EH (cell line): ENCODE data around the gene TECTB.
"Not testable (repeated sequence)": the region's sequence is repeated elsewhere in the genome, so short reads cannot be mapped to it uniquely, and the experiment has no call there.

ENCODE experiments used
- DNase-seq: peaks from one replicate; pipeline ENCODE4 v3.0.0-alpha.2; 2015; ENCODE audit warnings: low read depth

TECTB gene

DNA sequence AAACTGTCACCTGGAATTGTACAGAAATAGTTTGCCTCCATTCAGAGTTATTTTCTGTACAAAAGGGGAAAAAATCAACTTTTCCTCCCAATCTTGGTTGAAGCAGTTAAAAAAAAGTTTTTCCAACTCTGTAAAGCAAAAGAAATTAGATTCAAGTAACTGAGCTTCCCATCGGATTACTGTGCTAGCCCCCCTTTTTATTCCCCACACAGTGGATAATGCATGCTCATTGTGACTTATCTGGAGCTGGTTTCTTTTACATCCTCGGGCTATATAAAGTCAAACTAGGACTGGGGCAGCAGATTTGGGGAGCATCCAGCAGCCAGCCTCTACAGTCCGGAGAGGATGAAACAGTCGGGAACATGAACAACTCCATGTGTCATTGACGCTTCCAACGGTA, at the start of gene TECTB:
TECTB (plus strand) TSS at position 301 of the 400 bp plus-strand sequence. CDS start 335 bp downstream, outside the sequence.
- DNase-seq, result no peak

DNA sequence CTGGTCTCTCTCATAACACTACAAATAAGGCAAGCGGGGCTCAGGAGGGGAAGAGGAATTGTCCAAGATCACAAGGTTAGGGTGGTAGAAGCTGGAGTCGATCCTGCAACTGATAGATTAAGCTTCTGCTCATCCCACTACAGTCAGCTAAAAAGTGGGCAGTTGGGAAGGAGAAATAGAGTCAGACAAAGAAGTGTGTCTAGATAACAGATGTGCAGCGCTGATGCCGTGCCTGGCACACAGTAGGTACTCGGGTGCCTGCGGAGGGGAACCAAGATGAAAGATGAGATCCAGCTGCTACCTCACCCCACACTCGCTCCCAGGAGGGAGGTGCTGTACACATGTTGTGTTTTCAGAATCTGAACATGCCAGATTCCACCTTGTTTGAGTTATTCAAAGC, 48.1 kb upstream of the TECTB start:
- DNase-seq, result no peak

- peak; percentile 51 for DNase-seq
Measured at GRCh38 chr10:112235920-112236319, 47.3 kb upstream of the TECTB start.

DNA sequence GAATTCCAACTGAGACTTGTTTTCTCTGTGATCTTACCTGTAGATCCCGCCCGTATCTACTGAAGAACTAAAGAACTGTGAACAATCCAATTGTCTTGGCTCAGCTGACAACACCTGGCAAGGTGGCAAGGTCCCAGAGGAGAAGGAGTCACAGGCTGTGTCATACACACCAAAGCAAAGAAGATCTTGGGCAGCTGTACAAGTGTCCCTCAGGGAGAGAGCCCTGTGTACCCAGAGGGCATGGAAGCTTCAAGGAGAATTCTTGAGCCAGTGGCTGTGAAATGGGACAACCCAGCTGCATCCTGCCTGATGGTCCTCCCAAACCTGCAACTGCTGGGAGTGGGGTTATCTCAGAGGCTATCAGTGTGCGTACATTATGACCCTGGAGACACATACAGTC, 46.7 kb upstream of the TECTB start:
- no peak for DNase-seq

DNA sequence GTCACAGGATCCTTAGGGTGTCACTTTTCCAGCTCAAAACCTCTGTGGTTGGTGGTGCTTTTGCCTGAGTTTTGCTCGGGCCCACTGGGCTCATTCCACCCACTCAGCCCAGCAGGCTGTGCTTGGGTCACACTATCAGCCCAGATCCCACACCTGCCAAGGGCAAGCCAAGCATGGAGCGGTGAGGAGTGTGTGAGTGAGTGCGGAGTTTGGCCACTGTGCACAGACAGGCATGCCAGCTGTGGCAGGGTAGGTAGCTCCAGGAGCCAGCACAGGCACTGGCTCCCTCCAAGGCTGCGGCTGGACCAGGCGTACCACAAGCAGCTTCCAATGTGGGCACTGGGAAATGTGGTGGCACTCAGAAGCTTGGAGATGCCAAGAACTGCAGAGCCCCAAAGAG, 43.9 kb upstream of the TECTB start:
- DNase-seq, result no peak

DNA sequence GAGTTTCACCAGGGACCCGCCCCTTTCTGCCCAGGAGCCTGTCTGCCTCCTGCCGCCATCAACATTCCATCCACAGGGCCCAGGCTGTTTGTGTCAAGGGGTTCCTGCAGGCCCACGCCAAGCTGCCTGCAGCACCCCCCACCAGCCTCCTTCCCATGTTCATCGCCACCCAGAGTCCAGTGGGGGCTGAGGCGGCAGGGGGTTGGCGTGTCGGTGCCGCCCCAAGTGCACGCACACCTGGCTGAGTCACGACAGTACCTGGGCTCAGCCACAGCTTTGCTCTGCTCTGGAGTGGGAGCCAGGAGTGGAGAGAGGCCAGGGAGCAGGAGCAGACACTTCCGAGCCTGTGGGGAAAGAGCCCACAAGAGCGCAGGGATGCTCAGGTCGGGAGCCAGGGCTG, 42.8 kb upstream of the TECTB start:
- DNase-seq, result no peak

- DNase-seq, result no peak
Measured at GRCh38 chr10:112241651-112242341, 41.4 kb upstream of the TECTB start.

DNA sequence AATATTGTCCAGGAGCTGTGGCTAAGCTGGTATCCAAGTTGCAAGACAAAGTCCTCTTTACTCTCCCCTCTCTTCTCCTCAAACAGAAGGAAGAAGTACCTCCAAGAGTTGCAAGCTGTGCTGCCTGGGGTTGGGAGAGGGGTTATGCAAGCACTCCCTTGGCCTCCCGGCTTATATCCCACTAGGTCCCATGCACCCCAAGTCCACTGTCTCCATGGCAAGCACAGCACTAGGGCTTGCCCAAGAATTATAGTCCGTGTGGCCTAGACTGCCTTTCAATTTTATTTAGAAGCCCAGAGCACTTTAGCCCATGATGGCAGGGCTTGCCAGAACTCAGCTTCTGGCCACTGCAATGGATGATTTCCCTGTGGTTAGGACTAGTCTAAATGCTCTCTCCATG, 40.4 kb upstream of the TECTB start:
- no peak for DNase-seq

DNA sequence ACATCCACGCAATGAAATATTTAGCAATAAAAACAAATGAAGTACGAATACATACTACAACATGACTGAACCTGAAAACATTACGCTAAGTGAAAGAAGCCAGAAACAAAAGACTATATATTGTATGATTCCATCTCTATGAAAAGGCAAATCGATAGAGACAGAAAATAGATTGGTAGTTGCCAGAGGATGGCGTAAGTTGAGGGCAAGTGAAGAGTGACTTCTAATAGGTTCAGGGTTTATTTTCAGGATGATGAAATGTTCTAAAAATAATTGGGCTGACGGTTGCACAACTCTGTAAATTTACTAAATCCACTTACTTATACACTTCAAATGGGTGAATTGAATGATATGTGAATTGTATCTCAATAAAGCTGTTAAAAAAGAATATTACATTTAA, 39.5 kb upstream of the TECTB start:
- DNase-seq, result no peak

GRCh38 chr10:112244197-112244596, 39.0 kb upstream of the TECTB start:
- peak; percentile 75 for DNase-seq

DNA sequence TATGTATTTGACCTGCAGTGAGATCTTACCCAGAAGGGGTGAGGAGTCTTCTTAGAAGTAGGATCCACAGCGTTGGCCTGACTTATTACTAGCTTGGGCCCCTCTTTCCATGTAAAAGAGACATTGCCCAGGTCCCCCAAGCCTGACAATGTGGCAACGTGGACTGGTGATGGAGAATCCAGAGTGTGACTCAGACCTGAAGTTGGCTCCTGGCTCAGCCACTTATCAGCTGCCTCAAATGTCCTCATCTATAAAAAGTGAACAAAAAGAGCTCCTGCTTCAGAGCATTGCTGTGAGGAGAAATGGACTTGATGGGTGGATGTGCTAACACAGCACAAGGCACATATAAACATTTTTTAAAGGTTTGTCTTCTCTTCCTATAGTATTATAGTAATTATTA, 35.4 kb upstream of the TECTB start:
- peak; percentile 23 for DNase-seq

GRCh38 chr10:112248584-112249295, 34.5 kb upstream of the TECTB start:
- DNase-seq, result no peak

DNA sequence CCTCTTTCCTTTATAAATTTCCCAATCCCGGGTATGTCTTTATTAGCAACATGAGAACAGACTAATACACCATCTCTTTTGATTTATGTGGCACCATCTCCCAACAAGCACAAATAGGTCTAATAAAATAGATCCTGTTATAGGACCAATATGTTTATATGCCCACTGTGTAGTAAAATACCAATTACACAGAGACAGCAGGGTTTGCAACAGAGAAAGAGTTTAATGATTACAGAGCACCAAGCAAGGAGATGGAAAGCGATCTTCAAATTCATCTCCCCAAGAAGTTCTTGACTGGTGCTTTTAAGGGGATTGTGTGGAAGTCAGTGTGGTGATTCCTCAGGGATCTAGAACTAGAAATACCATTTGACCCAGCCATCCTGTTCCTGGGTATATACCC, 33.5 kb upstream of the TECTB start:
- no peak for DNase-seq

DNA sequence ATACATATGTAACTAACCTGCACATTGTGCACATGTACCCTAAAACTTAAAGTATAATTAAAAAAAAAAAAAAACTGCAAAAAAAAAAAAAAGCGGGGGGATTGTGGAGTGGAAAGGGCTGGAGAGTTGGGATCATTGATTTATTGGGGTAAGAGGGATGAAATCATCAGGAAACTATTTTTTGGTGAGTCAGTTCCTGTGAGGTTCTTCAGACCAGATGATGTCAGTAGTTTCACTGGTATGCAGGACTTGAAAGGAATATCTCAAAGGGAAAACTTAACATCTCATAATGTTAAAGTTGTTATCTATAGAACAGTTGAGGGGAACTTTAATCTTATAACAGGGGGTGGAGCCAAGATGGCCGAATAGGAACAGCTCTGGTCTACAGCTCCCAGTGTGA, 32.6 kb upstream of the TECTB start:
- peak; percentile 74 for DNase-seq

DNA sequence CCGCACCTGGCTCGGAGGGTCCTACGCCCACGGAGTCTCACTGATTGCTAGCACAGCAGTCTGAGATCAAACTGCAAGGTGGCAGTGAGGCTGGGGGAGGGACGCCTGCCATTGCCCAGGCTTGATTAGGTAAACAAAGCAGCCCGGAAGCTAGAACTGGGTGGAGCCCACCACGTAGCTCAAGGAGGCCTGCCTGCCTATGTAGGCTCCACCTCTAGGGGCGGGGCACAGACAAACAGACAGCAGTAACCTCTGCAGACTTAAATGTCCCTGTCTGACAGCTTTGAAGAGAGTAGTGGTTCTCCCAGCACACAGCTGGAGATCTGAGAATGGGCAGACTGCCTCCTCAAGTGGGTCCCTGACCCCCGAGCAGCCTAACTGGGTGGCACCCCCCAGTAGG, 32.0 kb upstream of the TECTB start:
- DNase-seq, result not testable (repeated sequence)

DNA sequence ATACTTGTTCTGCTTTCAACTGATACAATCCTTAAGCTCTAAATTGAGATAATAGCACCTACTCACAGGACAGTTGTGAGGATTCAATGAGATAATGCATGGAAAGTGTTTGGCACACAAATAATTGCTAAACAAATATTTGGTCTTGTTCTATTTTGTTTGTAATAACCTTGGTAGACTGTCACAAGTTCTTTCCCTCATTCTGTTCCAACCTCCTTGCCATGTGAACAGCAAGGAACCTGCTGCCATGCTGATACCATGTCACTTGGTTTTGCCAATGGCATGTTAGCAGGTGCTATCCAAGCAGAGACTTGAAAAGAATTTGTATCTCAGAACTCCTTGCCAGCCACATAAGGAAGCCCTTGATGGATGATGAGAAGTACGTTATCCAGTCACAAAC, 24.8 kb upstream of the TECTB start:
- DNase-seq, result no peak

DNA sequence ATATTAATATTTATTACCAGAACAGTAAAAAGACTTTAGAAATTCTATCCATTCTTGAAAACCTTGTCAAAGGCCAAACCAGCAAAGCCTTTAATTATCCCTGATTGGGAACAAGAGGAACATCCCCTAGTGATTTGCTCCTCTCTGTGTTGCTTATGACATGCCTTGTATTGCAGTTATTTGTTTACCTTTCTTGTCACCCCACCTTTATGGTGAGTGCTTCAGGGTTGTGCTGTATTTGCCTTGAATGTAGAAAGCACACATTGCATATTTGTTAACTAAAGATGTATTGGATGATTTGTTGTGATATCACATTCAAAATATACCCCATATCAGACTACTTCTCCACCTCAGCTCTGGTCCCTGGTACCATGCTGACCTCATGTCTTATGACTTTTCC, 23.5 kb upstream of the TECTB start:
- DNase-seq, result no peak

- DNase-seq, result no peak
Measured at GRCh38 chr10:112260831-112261230, 22.4 kb upstream of the TECTB start.

GRCh38 chr10:112261281-112261822, 21.8 kb upstream of the TECTB start:
- peak; percentile 82 for DNase-seq

- DNase-seq, result peak; percentile 70
Measured at GRCh38 chr10:112262546-112262945, 20.7 kb upstream of the TECTB start.

DNA sequence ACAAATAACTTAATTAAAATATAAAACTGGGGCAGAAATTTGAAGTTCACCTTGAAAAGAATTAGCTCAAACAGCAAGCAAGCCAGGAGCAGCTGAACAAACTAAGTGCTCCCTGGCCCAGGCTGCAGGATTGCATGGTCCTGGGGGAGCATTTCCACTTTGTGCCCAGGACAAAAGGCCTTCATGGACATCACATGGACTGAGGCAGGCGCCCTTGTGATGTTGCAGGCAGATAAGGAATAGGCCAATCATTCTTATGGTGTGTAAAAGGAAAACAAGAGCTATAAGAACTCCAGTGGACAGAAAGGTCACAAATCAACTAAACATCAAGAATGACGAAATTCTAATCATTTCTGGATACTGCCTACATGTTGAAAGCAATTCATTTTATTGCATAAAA, 17.5 kb upstream of the TECTB start:
- DNase-seq, result no peak

- peak; percentile 77 for DNase-seq
Measured at GRCh38 chr10:112269266-112269665, 13.9 kb upstream of the TECTB start.

DNA sequence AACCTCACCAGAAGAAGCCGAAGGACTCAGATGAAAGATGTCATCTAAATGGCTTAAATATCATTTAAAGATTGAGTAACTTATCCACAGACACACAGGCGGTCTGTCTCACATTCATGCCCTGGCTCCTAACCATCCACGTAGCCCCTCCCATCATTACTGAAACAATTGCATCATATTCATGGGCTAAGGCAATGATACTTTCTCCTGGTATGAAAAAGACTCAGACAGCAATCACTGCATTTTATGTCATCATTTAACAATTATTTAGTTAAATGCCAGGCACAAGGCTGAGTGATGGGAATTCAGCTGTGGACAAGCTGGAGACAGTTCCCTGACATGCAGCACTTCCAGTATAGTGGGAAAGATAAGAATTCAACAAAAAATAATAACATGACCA, 11.2 kb upstream of the TECTB start:
- DNase-seq, result peak; percentile 90

- no peak for DNase-seq
Measured at GRCh38 chr10:112274831-112275230, 8.4 kb upstream of the TECTB start.
